Stomach smooth muscle (tissue), 2 donors: ENCODE results near the gene LAMTOR1.
"Not testable (repeated sequence)": the region's sequence is repeated elsewhere in the genome, so short reads cannot be mapped to it uniquely, and the experiment has no call there.

ENCODE experiments used
- H3K27ac ChIP-seq: one replicate; pipeline ENCODE4 v1.7.0; 2013; ENCODE audit warnings: mild to moderate bottlenecking, low read length, inconsistent platforms
- H3K27me3 ChIP-seq, 2 donors: one replicate each; pipeline ENCODE4 v1.7.0; 2013; ENCODE audit warnings: low read length in 2 of 2; ENCODE audit not compliant: insufficient read depth in 2 of 2, control insufficient read depth in 1 of 2
- H3K36me3 ChIP-seq, 2 donors: one replicate each; pipeline ENCODE4 v1.7.0; 2013; ENCODE audit warnings: low read length in 2 of 2; ENCODE audit not compliant: control insufficient read depth in 2 of 2, insufficient read depth in 2 of 2
- H3K4me1 ChIP-seq: one replicate; pipeline ENCODE4 v1.7.0; 2013; ENCODE audit warnings: low read length; ENCODE audit not compliant: control insufficient read depth, insufficient read depth
- H3K4me3 ChIP-seq, 2 donors: one replicate each; pipeline ENCODE4 v1.7.0; 2013; ENCODE audit warnings: low read length in 2 of 2
- H3K9ac ChIP-seq, 2 donors: one replicate each; pipeline ENCODE4 v1.7.0; 2013; ENCODE audit warnings: low read length in 2 of 2, mild to moderate bottlenecking in 1 of 2
- H3K9me3 ChIP-seq, 2 donors: one replicate each; pipeline ENCODE4 v1.7.0; 2013; ENCODE audit warnings: low read length in 2 of 2; ENCODE audit not compliant: control insufficient read depth in 2 of 2
- donor health status: healthy.
- donor health status: Pancreatic carcinoma.

Gene LAMTOR1

DNA sequence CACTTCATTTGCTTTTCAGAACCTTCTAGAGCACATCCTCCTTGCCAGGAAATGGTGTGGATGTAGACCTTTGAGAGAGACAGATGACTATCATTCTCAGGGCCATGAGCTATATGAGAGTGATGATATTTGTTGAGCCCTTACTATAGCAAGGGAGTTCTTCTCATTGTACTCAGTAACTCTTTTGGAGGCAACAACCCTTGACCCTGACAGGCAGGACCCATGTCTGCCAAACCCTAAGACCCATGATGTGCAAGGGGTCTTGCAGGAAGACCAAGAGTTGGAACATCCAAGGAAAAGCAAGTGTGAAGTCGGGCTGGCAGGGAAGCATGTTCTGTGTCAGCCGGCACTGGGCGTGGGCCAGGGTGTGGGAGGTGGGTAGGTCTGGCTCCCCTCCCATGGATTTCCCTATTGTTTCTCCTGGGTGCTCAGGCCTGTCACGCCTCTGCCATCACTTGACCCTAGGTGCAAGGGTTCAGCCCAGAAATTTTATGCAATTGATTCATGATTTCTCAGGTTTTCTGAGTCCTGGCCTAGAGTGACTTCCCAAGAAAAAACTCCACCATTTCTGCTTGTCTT, 33.7 kb upstream of the LAMTOR1 start:
- no peaks in the 10 kb centered on the region for H3K4me1 ChIP-seq
- no peak overlapping the region for H3K4me3 ChIP-seq
- no peaks in the 10 kb centered on the region for H3K9me3 ChIP-seq
- H3K36me3 ChIP-seq, result no peaks in the 10 kb centered on the region
- H3K27me3 ChIP-seq, result no peaks in the 10 kb centered on the region
- H3K27ac ChIP-seq, result no peak overlapping the region
- H3K9ac ChIP-seq, result no peak overlapping the region

- no peaks in the 10 kb centered on the region for H3K36me3 ChIP-seq
- no peak overlapping the region for H3K4me3 ChIP-seq
- H3K9ac ChIP-seq, result no peak overlapping the region
- H3K9me3 ChIP-seq, result no peaks in the 10 kb centered on the region
- no peaks in the 10 kb centered on the region for H3K27me3 ChIP-seq
- no peak overlapping the region for H3K27ac ChIP-seq
- H3K4me1 ChIP-seq, result no peaks in the 10 kb centered on the region
Observed at GRCh38 chr11:72135891-72136683, 33.0 kb upstream of the LAMTOR1 start.

DNA sequence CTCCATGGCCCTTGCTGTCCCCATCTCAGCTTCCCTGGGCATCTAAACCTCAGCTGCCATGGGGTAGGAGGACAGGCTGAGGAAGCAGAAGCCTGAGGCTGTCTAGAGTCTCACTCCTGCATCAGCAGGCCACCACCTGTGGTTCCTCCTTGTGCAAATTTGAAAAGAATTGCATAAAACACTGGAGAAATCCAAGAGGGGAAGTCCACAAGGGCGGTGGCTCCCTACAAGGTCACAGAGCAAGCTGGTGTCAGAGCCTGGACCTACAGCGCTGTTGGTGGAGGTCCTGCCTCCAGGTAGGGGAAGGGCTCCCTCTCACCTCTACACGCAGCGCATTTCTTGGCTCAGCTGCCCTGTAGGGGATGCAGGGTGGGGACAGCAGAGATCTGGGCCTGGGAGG, 32.4 kb upstream of the LAMTOR1 start, which contains the start of gene FOLR3:
FOLR3 (plus strand) TSS at position 253 of the 400 bp plus-strand sequence. CDS start 228 bp downstream, outside the sequence.
- H3K9ac ChIP-seq, H3K36me3 ChIP-seq, H3K27me3 ChIP-seq, H3K9me3 ChIP-seq, H3K4me1 ChIP-seq, H3K4me3 ChIP-seq, H3K27ac ChIP-seq: not testable (repeated sequence)

GRCh38 chr11:72132646-72133045, 29.5 kb upstream of the LAMTOR1 start:
- no peaks in the 10 kb centered on the region for H3K36me3 ChIP-seq
- no peaks in the 10 kb centered on the region for H3K27me3 ChIP-seq
- no peak overlapping the region for H3K27ac ChIP-seq
- H3K4me1 ChIP-seq, result no peaks in the 10 kb centered on the region
- no peak overlapping the region for H3K4me3 ChIP-seq
- no peak overlapping the region for H3K9ac ChIP-seq
- no peaks in the 10 kb centered on the region for H3K9me3 ChIP-seq

GRCh38 chr11:72129381-72129780, 26.3 kb upstream of the LAMTOR1 start:
- Histone ChIP-seq H3K36me3 (no peaks in the 10 kb centered on the region), H3K4me3 (no peak overlapping the region), H3K9ac (no peak overlapping the region), H3K4me1 (no peaks in the 10 kb centered on the region), H3K9me3 (no peaks in the 10 kb centered on the region), H3K27ac (no peak overlapping the region), H3K27me3 (peaks cover 0 to 2% of the 10 kb centered on the region in 2 donors)

GRCh38 chr11:72127923-72128322, 24.8 kb upstream of the LAMTOR1 start:
- Histone ChIP-seq H3K36me3 (no peaks in the 10 kb centered on the region), H3K4me3 (no peak overlapping the region), H3K9ac (no peak overlapping the region), H3K4me1 (no peaks in the 10 kb centered on the region), H3K27me3 (peaks cover 0 to 2% of the 10 kb centered on the region in 2 donors), H3K27ac (no peak overlapping the region), H3K9me3 (no peaks in the 10 kb centered on the region)

DNA sequence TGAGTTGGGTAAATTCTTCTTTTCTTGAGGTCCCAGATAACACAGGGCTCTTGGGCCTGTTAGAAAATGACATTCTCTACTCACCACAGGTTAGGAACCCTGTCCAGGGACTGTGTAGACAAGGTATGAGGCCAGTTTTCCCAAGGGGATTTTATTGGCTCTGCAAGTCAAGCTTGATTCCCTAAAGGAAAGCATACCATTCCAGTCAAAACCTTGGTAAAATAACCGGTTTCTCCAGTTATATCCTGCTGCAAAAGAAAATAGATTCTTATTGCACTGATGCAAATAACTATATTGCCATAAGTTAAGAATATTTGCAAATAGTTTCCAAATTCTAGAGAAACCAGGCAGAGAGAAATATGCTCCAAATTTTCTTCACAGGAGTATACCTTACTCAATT, 22.9 kb upstream of the LAMTOR1 start:
- H3K27me3 ChIP-seq, result peaks cover 0 to 2% of the 10 kb centered on the region in 2 donors

GRCh38 chr11:72124046-72124445, 20.9 kb upstream of the LAMTOR1 start:
- H3K27me3 ChIP-seq, result peaks cover 0 to 2% of the 10 kb centered on the region in 2 donors
- H3K27ac ChIP-seq, result no peak overlapping the region
- no peak overlapping the region for H3K9ac ChIP-seq

More for the DNA sequence above, 22.9 kb upstream of the LAMTOR1 start:
- Histone ChIP-seq H3K4me3 (no peak overlapping the region), H3K4me1 (no peaks in the 10 kb centered on the region), H3K27ac (no peak overlapping the region), H3K36me3 (no peaks in the 10 kb centered on the region), H3K9ac (no peak overlapping the region), H3K9me3 (no peaks in the 10 kb centered on the region)

GRCh38 chr11:72123117-72123653, 20.1 kb upstream of the LAMTOR1 start:
- H3K27ac ChIP-seq, result no peak overlapping the region
- no peak overlapping the region for H3K9ac ChIP-seq
- no peaks in the 10 kb centered on the region for H3K36me3 ChIP-seq
- no peaks in the 10 kb centered on the region for H3K9me3 ChIP-seq
- H3K27me3 ChIP-seq, result peaks cover 0 to 4% of the 10 kb centered on the region in 2 donors
- no peaks in the 10 kb centered on the region for H3K4me1 ChIP-seq
- no peak overlapping the region for H3K4me3 ChIP-seq

More at GRCh38 chr11:72124046-72124445, 20.9 kb upstream of the LAMTOR1 start:
- Histone ChIP-seq H3K36me3 (no peaks in the 10 kb centered on the region), H3K4me3 (no peak overlapping the region), H3K9me3 (no peaks in the 10 kb centered on the region), H3K4me1 (no peaks in the 10 kb centered on the region)

DNA sequence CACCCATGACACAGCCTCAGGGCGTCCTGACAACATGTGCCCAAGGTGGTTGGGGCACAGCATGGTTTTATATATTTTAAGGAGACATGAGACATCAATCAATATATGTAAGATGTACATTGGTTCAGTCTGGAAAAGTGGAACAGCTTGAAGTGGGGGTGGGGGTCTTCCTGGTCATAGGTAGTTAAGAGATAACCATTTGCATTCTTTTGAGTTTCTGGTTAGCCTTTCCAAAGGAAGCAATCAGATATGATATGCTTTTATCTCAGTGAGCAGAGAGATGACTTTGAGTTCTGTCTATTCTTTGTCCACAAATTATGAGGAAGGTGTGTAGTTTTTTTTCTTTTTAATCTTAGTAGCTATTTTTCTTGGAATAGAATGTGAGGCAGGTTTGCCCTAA, 19.5 kb upstream of the LAMTOR1 start:
- Histone ChIP-seq H3K4me1 (no peaks in the 10 kb centered on the region), H3K27ac (no peak overlapping the region), H3K4me3 (no peak overlapping the region), H3K27me3 (peaks cover 0 to 4% of the 10 kb centered on the region in 2 donors), H3K9ac (no peak overlapping the region), H3K9me3 (no peaks in the 10 kb centered on the region), H3K36me3 (no peaks in the 10 kb centered on the region)

GRCh38 chr11:72120930-72121329, 17.8 kb upstream of the LAMTOR1 start:
- no peak overlapping the region for H3K27ac ChIP-seq
- H3K27me3 ChIP-seq, result peaks cover 3 to 9% of the 10 kb centered on the region in 2 donors
- no peaks in the 10 kb centered on the region for H3K36me3 ChIP-seq
- no peaks in the 10 kb centered on the region for H3K9me3 ChIP-seq
- no peaks in the 10 kb centered on the region for H3K4me1 ChIP-seq
- no peak overlapping the region for H3K4me3 ChIP-seq
- H3K9ac ChIP-seq, result no peak overlapping the region
